ENCODE data around the gene NALCN. TPM values are rescaled to one million over a fixed set of nuclear protein-coding genes. Genes with fewer than 3 reads are reported as not detected.

Gene NALCN
- total and polyA plus RNA-seq, 7 donors: 0.23 to 1.1 (median 0.71) TPM; not detected in 2

GRCh38 chr13:101408992-101409656 is 7.2 kb downstream of the NALCN start:
- 56 to 66% methylated on average over 6 of the region's 6 CpGs for WGBS, 2 donors
- intact Hi-C loops (cut with DNase I): no loop called here
- no peak overlapping the region for H3K4me3 ChIP-seq
- H3K27me3 ChIP-seq: no peaks in the 10 kb centered on the region
- H3K9me3 ChIP-seq: no peaks in the 10 kb centered on the region
- TF ChIP-seq EP300 (IDR thresholded peaks at IDR 0.05): no peak
- TF ChIP-seq, protein P1, sequence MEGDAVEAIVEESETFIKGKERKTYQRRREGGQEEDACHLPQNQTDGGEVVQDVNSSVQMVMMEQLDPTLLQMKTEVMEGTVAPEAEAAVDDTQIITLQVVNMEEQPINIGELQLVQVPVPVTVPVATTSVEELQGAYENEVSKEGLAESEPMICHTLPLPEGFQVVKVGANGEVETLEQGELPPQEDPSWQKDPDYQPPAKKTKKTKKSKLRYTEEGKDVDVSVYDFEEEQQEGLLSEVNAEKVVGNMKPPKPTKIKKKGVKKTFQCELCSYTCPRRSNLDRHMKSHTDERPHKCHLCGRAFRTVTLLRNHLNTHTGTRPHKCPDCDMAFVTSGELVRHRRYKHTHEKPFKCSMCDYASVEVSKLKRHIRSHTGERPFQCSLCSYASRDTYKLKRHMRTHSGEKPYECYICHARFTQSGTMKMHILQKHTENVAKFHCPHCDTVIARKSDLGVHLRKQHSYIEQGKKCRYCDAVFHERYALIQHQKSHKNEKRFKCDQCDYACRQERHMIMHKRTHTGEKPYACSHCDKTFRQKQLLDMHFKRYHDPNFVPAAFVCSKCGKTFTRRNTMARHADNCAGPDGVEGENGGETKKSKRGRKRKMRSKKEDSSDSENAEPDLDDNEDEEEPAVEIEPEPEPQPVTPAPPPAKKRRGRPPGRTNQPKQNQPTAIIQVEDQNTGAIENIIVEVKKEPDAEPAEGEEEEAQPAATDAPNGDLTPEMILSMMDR (IDR thresholded peaks at IDR 0.05): no peak
- TF ChIP-seq POLR2AphosphoS5 (IDR thresholded peaks at IDR 0.05): no peak
- TF ChIP-seq POLR2A (IDR thresholded peaks at IDR 0.05): no peak
- H3K4me1 ChIP-seq: no peaks in the 10 kb centered on the region
- H3K36me3 ChIP-seq: no peaks in the 10 kb centered on the region
- DNase-seq: no peak
- H3K27ac ChIP-seq: no peak overlapping the region

- Histone ChIP-seq H3K27me3 (no peaks in the 10 kb centered on the region), H3K4me1 (no peaks in the 10 kb centered on the region), H3K9me3 (no peaks in the 10 kb centered on the region), H3K27ac (no peak overlapping the region), H3K4me3 (no peak overlapping the region), H3K36me3 (no peaks in the 10 kb centered on the region)
- no peak for DNase-seq
- 65 to 76% methylated on average over 9 of the region's 9 CpGs for WGBS, 2 donors
- TF ChIP-seq EP300 (IDR thresholded peaks at IDR 0.05) (no peak), POLR2A (IDR thresholded peaks at IDR 0.05) (no peak), POLR2AphosphoS5 (IDR thresholded peaks at IDR 0.05) (no peak)
- TF ChIP-seq, protein P1 (IDR thresholded peaks at IDR 0.05): no peak
- intact Hi-C loops (cut with DNase I): no loop called here
These were observed 8.2 kb downstream of the NALCN start for GRCh38 chr13:101408154-101408553.

GRCh38 chr13:101406791-101407190 is 9.5 kb downstream of the NALCN start:
- Histone ChIP-seq H3K4me3 (no peak overlapping the region), H3K27ac (no peak overlapping the region), H3K9me3 (no peaks in the 10 kb centered on the region), H3K36me3 (no peaks in the 10 kb centered on the region), H3K27me3 (no peaks in the 10 kb centered on the region), H3K4me1 (no peaks in the 10 kb centered on the region)
- DNase-seq: no peak
- TF ChIP-seq POLR2AphosphoS5 (IDR thresholded peaks at IDR 0.05) (no peak), EP300 (IDR thresholded peaks at IDR 0.05) (no peak), POLR2A (IDR thresholded peaks at IDR 0.05) (no peak)
- TF ChIP-seq, protein P1 (IDR thresholded peaks at IDR 0.05): no peak
- WGBS, 2 donors: 64 to 84% methylated on average over 1 of the region's 1 CpG
- intact Hi-C loops (cut with DNase I): no loop called here

DNA sequence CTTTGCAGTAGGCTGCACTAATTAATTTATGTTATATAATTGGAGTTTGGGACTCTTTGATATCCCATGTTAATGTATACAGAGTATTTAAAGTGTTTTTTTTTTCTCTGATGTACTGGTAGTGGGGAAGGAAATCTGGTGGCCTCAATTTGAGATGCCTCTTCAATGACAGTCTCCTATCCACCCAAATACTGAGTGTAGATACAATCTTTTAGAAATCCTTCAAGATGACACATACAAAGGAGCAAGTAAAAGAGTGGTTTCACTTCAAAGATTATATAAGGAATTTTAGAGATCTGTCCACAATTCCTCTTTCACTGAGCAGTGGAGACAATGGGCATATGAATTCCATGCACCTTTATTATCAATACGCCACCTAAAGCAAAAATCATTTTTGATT is 15.1 kb downstream of the NALCN start:
- Histone ChIP-seq H3K36me3 (no peaks in the 10 kb centered on the region), H3K27me3 (no peaks in the 10 kb centered on the region), H3K4me3 (no peak overlapping the region), H3K9me3 (no peaks in the 10 kb centered on the region), H3K4me1 (no peaks in the 10 kb centered on the region), H3K27ac (no peak overlapping the region)
- no peak for DNase-seq
- no peak for TF ChIP-seq POLR2A (IDR thresholded peaks at IDR 0.05)
- 86 to 96% methylated on average over 1 of the region's 1 CpG for WGBS, 2 donors
- intact Hi-C loops (cut with DNase I): no loop called here

DNA sequence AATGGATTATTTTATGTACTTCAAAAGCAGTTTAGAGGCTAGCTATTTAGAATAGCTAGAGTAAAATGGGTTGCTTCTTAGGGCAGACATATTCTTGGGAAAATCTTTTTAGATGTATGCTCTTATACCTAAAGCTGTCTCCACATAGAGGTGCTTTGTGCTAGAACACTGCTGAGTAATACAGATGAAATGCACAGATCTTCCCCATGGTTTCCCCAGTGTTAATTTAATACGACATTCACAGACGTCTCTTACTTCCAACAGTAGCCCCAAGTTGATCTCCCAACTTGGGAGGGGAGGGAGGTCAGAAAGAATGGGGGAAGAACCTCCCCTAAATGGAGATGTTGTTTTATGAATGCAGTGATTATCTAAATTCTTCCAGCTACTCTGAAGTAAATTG is 16.9 kb downstream of the NALCN start:
- Histone ChIP-seq H3K4me1 (no peaks in the 10 kb centered on the region), H3K36me3 (no peaks in the 10 kb centered on the region), H3K4me3 (no peak overlapping the region), H3K27ac (no peak overlapping the region), H3K27me3 (no peaks in the 10 kb centered on the region), H3K9me3 (no peaks in the 10 kb centered on the region)
- no peak for TF ChIP-seq EP300 (IDR thresholded peaks at IDR 0.05)
- no peak for TF ChIP-seq POLR2A (IDR thresholded peaks at IDR 0.05)
- no peak for TF ChIP-seq POLR2AphosphoS5 (IDR thresholded peaks at IDR 0.05)
- TF ChIP-seq, protein P1 (IDR thresholded peaks at IDR 0.05): no peak
- DNase-seq: no peak
- intact Hi-C loops (cut with DNase I): no loop called here
- 69 to 71% methylated on average over 2 of the region's 2 CpGs for WGBS, 2 donors
